PC-9 (cell line): ENCODE results near the gene BDH1. TPM values are rescaled to one million over a fixed set of nuclear protein-coding genes. Genes with fewer than 3 reads are reported as not detected.
"Not testable (repeated sequence)": the region's sequence is repeated elsewhere in the genome, so short reads cannot be mapped to it uniquely, and the experiment has no call there.

Experiments
- Bru-seq: library from RNA; stranded (reverse); fragments of 400-500 nt; gene quantifications from one replicate; lab custom pipeline; 2021; lab: Mats Ljungman, UMichigan
- BruChase-seq, 2 experiments: library from RNA; stranded (reverse); fragments of 400-500 nt; gene quantifications; one replicate each; lab custom pipeline; 2021; lab: Mats Ljungman, UMichigan
- BruUV-seq: library from RNA; stranded (reverse); fragments of 400-500 nt; replicated peaks from 2 replicates; lab custom pipeline; 2021; lab: Mats Ljungman, UMichigan
- CTCF ChIA-PET: fragments of 300-600 bp; sonication (Branson Sonifier 250); formaldehyde crosslinking; loops from one replicate; lab custom pipeline; 2022; ENCODE audit warnings: antibody characterized with exemption; lab: Charles Lee
- POLR2A ChIA-PET: fragments of 300-600 bp; sonication (Branson Sonifier 250); formaldehyde crosslinking; loops from one replicate; lab custom pipeline; 2022; ENCODE audit warnings: antibody characterized with exemption; ENCODE audit not compliant: unreplicated experiment; lab: Charles Lee
- DNase-seq, 2 experiments: peaks; one replicate each; pipeline versions ENCODE4 v3.0.0 to v3.0.0-alpha.2; 2015 to 2022; ENCODE audit warnings: mixed read lengths in 1 of 2
- H2AFZ ChIP-seq: fragments of 200-600 bp; sonication (generic); 2 replicates; pipeline ENCODE4 v1.8.1; 2017; ENCODE audit warnings: antibody characterized with exemption
- H3F3A ChIP-seq: fragments of 200-600 bp; sonication (generic); 2 replicates; pipeline ENCODE4 v1.8.1; 2017; ENCODE audit warnings: antibody characterized with exemption, mild to moderate bottlenecking, low read depth; ENCODE audit not compliant: insufficient read depth
- H3K27ac ChIP-seq: fragments of 200-600 bp; sonication (generic); 2 replicates; pipeline ENCODE4 v1.6.1; 2016; ENCODE audit warnings: mixed run types
- H3K27me3 ChIP-seq: fragments of 200-600 bp; sonication (generic); 2 replicates; pipeline ENCODE4 v1.6.1; 2016; ENCODE audit warnings: low read depth, mixed run types; ENCODE audit not compliant: insufficient read depth
- H3K36me3 ChIP-seq: fragments of 200-600 bp; sonication (generic); 2 replicates; pipeline ENCODE4 v1.6.1; 2016; ENCODE audit warnings: low read depth, mixed run types
- H3K4me1 ChIP-seq: fragments of 200-600 bp; sonication (generic); replicated peaks from 2 replicates; pipeline ENCODE4 v1.6.1; 2016; ENCODE audit warnings: mixed run types; ENCODE audit not compliant: insufficient read depth
- H3K4me2 ChIP-seq: fragments of 200-600 bp; sonication (generic); 2 replicates; pipeline ENCODE4 v1.6.1; 2017; ENCODE audit warnings: mixed run types
- H3K4me3 ChIP-seq: fragments of 200-600 bp; sonication (generic); 2 replicates; pipeline ENCODE4 v1.6.1; 2016; ENCODE audit warnings: mixed run types
- H3K79me2 ChIP-seq: fragments of 200-600 bp; sonication (generic); 2 replicates; pipeline ENCODE4 v1.6.1; 2017; ENCODE audit warnings: low read depth, mixed run types
- H3K9me2 ChIP-seq: fragments of 200-600 bp; sonication (generic); 2 replicates; pipeline ENCODE4 v1.8.1; 2017; ENCODE audit warnings: mild to moderate bottlenecking; ENCODE audit not compliant: insufficient read depth
- H3K9me3 ChIP-seq: fragments of 200-600 bp; sonication (generic); 2 replicates; pipeline ENCODE4 v1.8.1; 2016; ENCODE audit warnings: low read depth; ENCODE audit not compliant: insufficient read depth
- H4K20me1 ChIP-seq: fragments of 200-600 bp; sonication (generic); 2 replicates; pipeline ENCODE4 v1.8.1; 2017; ENCODE audit not compliant: insufficient read depth
- CTCF ChIP-seq: fragments of 200-600 bp; sonication (generic); conservative IDR thresholded peaks from 2 replicates; pipeline ENCODE4 v1.6.1; 2017; ENCODE audit warnings: mixed run types, antibody characterized with exemption, mild to moderate bottlenecking, moderate library complexity
- EZH2 ChIP-seq: fragments of 200-600 bp; sonication (generic); IDR thresholded peaks from 2 replicates; pipeline ENCODE4 v1.8.0; 2017; ENCODE audit warnings: antibody characterized with exemption, low read depth
- intact Hi-C: fragments of 100-400 bp; cut with micrococcal nuclease; formaldehyde crosslinking; loops from one replicate; pipeline ENCODE4 v1.10.0; 2022; ENCODE audit not compliant: unreplicated experiment
- long read RNA-seq: library from polyadenylated mRNA; stranded (forward); transcript quantifications from one replicate; pipeline ENCODE4 v2.0.0, GENCODE V29; 2022
- total RNA-seq: library from RNA; stranded (reverse); gene quantifications from 2 replicates; pipeline ENCODE4 v1.2.3, GENCODE V29; 2021

The BDH1 gene, protein sequence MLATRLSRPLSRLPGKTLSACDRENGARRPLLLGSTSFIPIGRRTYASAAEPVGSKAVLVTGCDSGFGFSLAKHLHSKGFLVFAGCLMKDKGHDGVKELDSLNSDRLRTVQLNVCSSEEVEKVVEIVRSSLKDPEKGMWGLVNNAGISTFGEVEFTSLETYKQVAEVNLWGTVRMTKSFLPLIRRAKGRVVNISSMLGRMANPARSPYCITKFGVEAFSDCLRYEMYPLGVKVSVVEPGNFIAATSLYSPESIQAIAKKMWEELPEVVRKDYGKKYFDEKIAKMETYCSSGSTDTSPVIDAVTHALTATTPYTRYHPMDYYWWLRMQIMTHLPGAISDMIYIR
- total RNA-seq (51.7 and 55.1 TPM in 2 replicates), Bru-seq, nascent RNA (percentile 56 among the genes with signal in this experiment), BruChase-seq, experiment 1, labeled RNA remaining after a 2-hour chase (percentile 54 among the genes with signal in this experiment), BruChase-seq, experiment 2, labeled RNA remaining after a 6-hour chase (percentile 63 among the genes with signal in this experiment)
- long read RNA-seq, transcript BDH1-202 (7 exons, 3,455 nt): major isoform, 16 of 20 reads
- long read RNA-seq, partial matches to known transcripts: 0 of 20 reads
- long read RNA-seq, other reads (novel, unspliced or antisense): 2 of 20 reads

DNA sequence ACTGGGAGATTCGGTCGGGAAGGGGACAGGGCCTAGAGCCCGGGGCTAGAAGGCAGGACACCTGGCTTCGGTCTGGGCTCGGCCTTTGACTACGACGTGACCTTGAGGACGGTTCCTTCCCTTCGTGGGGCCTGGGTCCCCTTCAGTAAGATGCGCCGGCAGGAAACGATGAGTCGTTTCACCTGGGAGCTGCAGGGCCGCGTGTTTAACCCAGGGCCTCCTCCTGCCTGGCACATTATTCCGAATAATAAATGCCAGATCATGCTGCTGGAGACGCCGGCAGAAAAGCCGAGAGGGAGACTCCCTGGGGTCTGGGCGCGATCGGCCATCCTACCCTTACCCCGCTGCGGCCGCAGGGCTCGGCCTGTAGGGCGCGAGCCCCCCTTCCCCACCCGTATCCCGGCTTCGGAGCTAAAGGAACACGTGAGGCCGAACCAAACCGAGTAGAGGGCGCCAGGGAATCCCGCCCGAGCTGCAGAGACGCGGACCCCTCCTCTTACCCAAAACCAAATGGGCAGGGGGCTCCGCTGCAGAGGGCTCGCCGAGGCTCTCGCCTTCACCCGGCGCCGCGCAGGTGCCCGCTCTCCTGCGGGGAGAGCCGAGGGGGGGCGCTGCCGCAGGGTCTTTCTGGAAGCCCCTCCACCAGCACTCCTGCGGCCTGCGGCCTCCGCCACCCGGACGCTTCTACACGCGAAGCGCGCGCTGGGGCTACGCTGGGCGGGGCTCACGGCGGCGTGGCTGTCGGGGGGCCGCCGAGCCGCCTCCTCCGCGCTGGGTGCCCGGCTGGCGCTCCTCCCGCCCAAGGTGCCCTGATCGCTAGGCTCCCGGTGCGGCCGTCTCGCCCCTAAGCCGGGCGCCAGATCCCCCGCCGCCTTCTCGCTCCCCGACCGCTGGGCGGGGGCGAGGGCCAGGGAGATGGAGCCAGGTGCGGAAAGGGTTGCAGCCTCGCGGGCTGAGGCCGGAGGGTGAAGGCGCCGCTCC is at the start of gene BDH1:
Gene BDH1 (minus strand): TSS at position 688 of the 981 bp plus-strand sequence. CDS start 9,525 bp downstream, outside the sequence.
- CTCF ChIA-PET: no interaction called here

GRCh38 chr3:197603317-197603933 is 47.7 kb upstream of the BDH1 start:
- Histone ChIP-seq H3K4me3 (no peak overlapping the region), H3K4me1 (0 out of 2 replicates have a peak, but pooled peaks cover 6% of the 10 kb centered on the region), H3K27me3 (no peaks in the 10 kb centered on the region), H2AFZ (no peak overlapping the region), H3K9me3 (no peaks in the 10 kb centered on the region), H3K36me3 (peaks cover 17% of the 10 kb centered on the region), H4K20me1 (no peaks in the 10 kb centered on the region), H3K9me2 (no peaks in the 10 kb centered on the region), H3K4me2 (no peak overlapping the region), H3K27ac (no peak overlapping the region), H3K79me2 (no peaks in the 10 kb centered on the region), H3F3A (peaks cover 25% of the 10 kb centered on the region; the same call in 1 of the 2 replicates)
- TF ChIP-seq EZH2: no peak
- ChIA-PET CTCF (interaction anchor here (0.6 kb wide), 1 partner anchor 339 kb away, joined by 3 read pairs; no protein-coding TSS in a partner anchor), POLR2A (interaction anchor here (0.6 kb wide), 2 partner anchors 12 to 371 kb away, joined by 5 to 6 read pairs; no protein-coding TSS in a partner anchor)
- BruUV-seq: no TSS peak
- DNase-seq: no peak
- intact Hi-C loops: no loop called here

More for the DNA sequence above, at the start of gene BDH1:
- H3K9me2 ChIP-seq: no peaks in the 10 kb centered on the region; the same call in 1 of the 2 replicates
- POLR2A ChIA-PET: no interaction called here
- H3K27me3 ChIP-seq: no peaks in the 10 kb centered on the region
- DNase-seq: peak; percentile 59 to 60
- no peak; the same call in 1 of the 2 replicates for TF ChIP-seq CTCF
- no peak for TF ChIP-seq EZH2
- BruUV-seq: TSS peak; percentile 73
- peak within 1 kb of the TSS; percentile 75 for H3K4me3 ChIP-seq
- no peaks in the 10 kb centered on the region for H3K9me3 ChIP-seq
- no peaks in the 10 kb centered on the region for H3K36me3 ChIP-seq
- H3F3A ChIP-seq: peaks cover 6% of the 10 kb centered on the region; the same call in 1 of the 2 replicates
- peak within 1 kb of the TSS; percentile 34 for H3K27ac ChIP-seq
- H3K4me2 ChIP-seq: peak within 1 kb of the TSS; percentile 78
- peak within 1 kb of the TSS; percentile 87 for H2AFZ ChIP-seq
- H4K20me1 ChIP-seq: no peaks in the 10 kb centered on the region
- H3K79me2 ChIP-seq: peaks cover 9% of the 10 kb centered on the region; the same call in 1 of the 2 replicates
- intact Hi-C loops: loop anchor here (2.0 kb wide), 1 partner anchor 39 kb away; no protein-coding TSS in a partner anchor
- peaks cover 17% of the 10 kb centered on the region for H3K4me1 ChIP-seq

GRCh38 chr3:197602351-197602750 is 46.6 kb upstream of the BDH1 start:
- H3K27ac ChIP-seq, H3K4me1 ChIP-seq, H3K27me3 ChIP-seq, BruUV-seq, H3K4me3 ChIP-seq, H3K36me3 ChIP-seq, H3K9me3 ChIP-seq, CTCF ChIA-PET, H3K9me2 ChIP-seq, H3K4me2 ChIP-seq, DNase-seq, H3K79me2 ChIP-seq, intact Hi-C loops, POLR2A ChIA-PET, H4K20me1 ChIP-seq, H2AFZ ChIP-seq: not testable (repeated sequence)
- H3F3A ChIP-seq: peaks cover 23% of the 10 kb centered on the region; the same call in 1 of the 2 replicates

DNA sequence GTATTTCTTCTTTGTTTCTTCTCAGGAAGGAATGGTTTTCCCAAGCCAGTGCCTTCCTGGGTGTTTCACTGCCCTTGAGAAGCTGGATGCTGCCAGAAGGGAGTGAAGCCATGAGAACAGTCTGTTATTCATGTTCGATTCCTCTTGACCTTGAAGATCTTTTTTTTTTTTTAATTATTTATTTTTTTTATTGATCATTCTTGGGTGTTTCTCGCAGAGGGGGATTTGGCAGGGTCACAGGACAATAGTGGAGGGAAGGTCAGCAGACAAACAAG is 45.7 kb upstream of the BDH1 start:
- H4K20me1 ChIP-seq, BruUV-seq, H2AFZ ChIP-seq, H3K9me3 ChIP-seq, CTCF ChIA-PET, H3K4me3 ChIP-seq, intact Hi-C loops, DNase-seq, H3K4me2 ChIP-seq, H3K4me1 ChIP-seq, H3K36me3 ChIP-seq, H3K79me2 ChIP-seq, H3K27ac ChIP-seq, H3K27me3 ChIP-seq, H3K9me2 ChIP-seq, POLR2A ChIA-PET: not testable (repeated sequence)
- peaks cover 14% of the 10 kb centered on the region; the same call in 1 of the 2 replicates for H3F3A ChIP-seq
